Measurements from ENCODE around the gene RAPGEF1.

DNA sequence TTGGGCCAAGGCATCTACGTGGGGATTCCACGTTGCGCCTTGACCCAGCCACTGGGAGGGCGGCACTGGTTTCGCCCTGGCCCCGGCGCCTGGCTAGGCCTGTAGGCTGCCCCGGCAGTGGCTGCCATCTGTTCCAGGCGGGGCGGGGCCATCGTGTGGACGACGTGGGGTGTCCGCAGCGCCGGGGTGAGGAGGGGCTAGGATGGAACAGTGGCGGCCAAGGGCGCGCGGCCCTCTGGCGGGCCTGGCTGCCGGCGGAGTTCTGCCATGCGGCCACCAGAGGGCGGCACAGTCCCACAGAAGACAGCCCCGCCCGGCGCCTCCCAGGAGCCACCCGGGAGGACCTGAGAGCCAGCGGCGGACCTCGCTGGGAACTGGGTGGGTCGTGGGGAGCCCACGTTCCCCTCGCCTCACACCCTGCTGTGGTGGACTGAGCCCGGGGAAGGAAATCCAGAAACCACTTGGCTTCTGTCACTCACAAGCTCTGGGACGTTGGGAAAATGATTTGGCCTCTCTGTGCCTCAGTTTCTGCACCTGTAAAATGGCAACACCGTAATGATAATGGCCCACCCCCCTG lies 22.6 kb upstream of the RAPGEF1 start:
- TF ChIP-seq POLR2A (IDR thresholded peaks at IDR 0.05; ENCODE audit: low read depth, low read length): no peak
- no peak for TF ChIP-seq POLR2AphosphoS5 (IDR thresholded peaks at IDR 0.05; ENCODE audit: low read depth, low read length)
- no peak for TF ChIP-seq TAF1 (IDR thresholded peaks at IDR 0.05; ENCODE audit: low read depth, low read length)
